ENCODE data around the gene MX1.

Gene MX1

DNA sequence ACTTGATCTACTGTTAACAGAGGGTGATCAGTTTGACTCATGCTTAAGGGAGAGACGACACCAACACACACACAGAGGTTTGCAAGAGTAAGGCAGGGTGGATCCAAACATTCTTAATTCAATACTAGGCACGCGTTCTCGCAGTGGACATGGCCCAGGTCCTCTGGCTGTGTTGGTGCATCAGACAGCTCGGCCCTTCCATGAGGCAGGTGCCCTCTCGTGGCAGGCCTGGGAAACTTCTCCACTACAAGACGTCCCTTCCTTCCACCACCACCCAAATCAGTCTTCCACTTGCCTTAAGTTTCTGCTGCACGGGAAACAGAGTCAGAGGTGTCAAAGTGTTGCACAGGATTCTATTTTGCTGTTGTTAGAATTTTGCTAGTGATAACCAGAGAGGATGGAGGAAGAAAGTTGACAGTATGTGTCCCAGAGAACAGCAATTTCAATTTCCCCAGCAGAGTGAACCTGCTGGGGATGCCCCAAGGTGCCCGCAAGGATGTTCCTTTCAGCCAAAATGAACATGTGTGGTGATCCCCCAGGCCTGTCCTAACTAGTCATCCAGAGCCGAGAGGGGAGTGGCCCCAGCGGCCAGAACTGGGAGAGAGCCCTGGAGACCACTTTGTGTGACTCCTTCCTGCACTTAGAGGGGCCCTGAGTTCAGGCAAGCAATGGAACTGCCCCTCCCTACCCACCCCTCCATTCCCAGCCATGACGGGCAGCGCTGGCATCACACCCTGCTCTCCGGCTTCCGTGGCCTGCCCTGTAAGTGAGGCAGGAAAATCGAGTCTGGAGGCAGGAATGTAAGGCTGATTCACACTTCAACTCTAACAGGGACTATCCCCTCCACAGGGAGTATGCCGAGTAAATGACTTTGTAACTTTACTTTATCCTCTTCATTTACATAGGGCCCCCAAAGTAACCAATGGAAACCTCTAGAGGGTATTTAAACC lies 34.8 kb downstream of the MX1 start:
- peak; percentile 57 for DNase-seq

- no peak for DNase-seq
These were observed 39.2 kb downstream of the MX1 start for GRCh38 chr21:41465176-41465781.

DNA sequence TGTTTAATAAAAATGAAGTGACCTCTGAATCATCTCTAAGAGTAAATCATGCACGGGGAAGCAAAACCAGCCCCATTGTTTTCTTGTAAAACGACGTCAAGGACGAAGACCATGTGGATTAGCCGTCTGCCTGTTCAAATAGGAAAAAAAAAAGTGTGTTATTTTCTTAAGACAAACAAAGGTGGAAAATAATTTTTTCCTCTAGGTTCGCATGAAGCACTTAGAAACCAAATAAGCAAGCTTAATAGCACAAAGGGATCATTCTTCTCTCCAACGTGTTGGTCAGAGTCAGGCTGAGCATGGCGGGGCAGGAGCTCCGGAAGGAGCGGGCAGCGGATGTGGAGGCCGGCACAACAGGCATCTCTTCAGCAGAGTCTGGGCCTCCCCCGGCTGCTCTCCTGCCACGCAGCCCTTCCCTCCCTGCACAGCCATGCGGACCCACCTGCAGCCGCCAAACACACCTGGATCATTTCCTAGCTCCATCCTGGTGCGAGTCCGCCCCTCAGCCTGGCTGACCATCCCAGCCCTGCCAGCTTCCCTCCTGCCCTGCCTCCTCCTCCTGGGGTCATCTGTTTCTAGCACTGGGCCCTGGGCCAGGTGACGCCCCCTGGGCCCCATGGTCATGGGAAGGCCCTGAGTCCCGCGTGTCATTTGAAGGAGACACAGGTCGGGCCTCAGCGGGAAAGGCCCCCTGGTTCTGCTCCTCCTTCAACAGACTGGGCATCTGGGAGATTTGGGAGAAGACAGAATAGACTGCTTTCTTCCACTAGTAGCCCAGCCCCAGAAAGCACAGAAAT lies 40.2 kb downstream of the MX1 start:
- no peak for DNase-seq

DNA sequence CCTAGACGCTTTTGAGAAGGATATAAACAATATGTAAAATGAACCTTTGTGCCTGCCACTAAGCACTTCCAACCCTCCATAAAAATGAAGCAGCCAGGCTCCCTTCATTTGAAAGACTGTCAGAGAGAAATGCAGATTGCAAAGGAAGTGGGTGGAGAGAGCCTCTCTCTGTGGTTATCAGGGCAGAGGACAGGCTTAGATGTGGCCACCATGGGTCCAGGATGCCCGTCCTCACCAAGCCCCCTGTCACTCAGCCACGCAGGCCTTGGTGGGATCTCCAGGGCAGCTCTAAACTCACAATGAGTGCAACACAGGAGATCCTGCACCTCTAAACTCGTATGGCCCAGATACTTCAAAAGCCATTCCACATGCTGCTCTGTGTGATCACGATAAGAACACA lies 44.0 kb downstream of the MX1 start:
- DNase-seq, result no peak

GRCh38 chr21:41472753-41473548 lies 46.9 kb downstream of the MX1 start:
- no peak for DNase-seq

DNA sequence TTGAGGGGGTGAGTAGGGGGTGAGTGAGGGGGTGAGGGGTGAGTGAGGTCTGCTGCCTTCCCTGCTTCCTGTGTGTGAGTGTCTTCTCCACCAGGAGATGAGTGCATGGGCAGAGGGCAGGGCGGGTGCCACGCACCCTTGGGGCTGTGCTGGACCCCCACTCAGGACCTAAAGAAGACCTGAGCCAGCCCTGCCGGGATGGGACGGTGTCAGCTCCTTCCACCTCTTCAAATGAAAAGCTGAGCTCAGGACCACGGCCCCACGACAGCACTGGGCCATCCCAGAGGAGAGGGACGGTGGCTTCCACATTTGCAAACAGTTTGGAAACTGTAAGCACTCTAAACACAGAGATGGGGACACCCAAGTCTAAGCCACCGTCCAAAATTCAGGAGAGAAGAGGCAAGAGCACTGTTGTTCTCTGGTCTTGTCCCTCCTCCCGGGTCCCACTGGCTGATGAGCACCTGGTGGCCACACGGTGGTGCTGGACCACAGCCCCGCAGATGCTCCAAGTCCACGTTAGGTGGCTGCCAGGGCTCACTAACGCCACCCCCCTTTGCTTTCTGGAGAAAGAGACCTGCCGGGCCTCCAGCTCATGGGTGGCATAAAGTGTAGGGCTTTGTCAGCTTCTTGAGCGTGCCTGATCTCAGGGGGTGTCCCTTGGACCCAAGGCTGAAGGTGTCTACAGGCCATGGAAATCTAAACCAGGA lies 49.8 kb downstream of the MX1 start:
- DNase-seq, result no peak

DNA sequence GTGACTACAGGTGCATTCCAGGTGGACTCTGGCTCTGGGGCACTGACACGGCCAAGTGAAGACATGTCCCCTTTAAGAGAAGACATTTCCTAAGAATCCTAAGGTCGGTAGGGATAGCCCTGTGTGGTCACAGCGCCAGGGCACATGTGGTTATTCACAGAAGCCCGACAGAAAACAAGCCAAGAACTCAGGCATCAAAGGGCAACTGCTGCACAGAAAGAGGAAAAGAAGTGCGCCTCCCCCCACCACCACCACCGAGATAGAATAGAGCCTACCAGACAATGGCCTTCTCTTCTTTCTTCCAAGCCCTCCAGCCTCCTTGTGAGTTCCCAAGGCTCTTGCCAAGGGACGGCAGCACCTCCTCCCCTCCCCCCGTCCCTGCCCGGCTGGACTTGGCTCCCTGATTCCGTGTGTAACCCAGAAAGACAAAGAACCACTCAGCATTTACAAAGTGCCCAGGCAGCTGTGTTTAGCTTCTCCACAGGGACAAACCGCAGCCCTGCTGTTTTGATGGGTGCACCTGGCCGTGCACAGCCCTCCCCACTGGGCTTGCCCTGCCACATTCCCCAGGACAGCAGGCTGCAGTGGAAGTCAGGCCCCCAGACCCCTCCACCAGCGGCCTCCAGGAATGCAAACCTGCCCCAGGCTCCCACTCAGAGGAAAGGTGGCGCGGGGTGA lies 51.7 kb downstream of the MX1 start:
- no peak for DNase-seq

DNA sequence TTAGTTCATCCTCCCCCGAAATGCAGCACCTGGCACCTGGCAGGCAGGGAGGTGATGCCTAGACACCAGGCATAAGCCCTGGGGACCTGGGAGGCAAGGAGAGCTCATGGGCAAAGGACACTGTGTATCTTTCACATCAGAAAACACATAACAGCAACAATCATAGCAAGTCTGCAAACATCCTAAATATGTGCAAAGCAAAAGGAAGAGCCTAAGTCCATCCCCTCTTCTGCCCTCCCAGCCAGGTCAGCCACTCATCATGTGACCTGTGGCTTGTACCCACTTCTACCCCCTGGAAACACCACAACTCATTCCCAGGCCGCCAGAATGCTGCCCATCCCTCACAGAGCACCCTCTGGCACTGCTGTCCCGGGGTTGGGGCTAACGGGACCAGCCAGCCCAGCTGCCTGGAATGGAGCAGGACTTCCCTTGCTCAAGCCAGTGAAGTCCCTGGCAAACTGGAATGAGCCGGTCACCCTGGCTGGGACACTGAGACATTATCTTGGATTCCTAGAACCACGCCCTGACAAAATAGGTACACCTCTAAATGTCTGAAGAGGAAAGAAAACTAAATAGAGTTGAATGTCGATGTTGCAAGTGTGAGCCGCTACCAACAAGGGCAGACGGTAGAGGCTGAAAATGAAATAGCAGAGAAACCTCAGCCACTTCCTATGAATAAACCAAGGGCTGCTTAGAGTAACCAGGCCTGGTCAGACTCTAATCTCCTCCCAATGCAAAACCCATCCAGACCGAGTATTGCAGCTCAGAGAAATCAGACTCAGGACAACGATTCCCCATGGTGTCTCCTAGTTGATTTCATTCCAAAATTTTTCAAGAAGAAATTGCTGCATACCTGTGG lies 52.5 kb downstream of the MX1 start:
- DNase-seq, result no peak

DNA sequence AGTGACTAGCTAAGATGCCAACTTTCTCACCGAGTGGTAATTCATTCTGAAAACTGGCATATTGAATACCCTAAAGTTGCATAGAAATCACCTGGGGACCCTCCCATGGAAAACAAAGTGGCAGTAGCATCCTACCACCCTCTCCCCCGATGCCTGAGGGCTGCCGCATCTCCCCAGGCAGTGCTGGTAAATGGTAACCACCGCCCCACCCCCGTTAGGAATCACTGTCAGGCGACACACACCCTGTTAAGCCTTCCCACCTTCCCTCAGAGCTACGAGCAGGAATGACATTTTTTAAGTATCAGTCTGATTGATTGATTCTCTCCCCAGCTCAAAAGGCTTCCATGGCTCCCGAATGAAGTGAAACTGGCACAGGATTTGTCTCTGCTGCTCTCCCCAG lies 53.6 kb downstream of the MX1 start:
- DNase-seq, result no peak

GRCh38 chr21:41480086-41480690 lies 54.1 kb downstream of the MX1 start:
- no peak for DNase-seq

DNA sequence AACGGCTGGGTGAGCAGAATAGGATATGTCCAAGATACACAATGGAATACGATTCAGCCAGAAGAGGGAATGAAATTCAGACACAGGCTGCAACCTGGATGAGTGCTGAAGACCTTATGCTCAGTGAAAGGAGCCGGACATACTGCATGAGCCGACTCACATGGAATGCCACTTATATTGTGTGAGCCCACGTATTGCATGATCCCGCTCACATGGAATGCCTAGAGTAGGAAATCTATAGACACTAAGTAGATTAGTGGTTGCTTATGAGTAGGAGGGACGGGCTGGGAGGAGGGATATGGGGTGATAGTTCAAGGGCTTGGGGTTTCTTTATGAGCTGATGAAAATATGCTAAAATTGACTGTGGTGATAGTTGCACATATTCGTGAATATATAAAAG lies 55.2 kb downstream of the MX1 start:
- DNase-seq, result no peak

- DNase-seq, result no peak
These were observed 56.3 kb downstream of the MX1 start for GRCh38 chr21:41482301-41482700.

DNA sequence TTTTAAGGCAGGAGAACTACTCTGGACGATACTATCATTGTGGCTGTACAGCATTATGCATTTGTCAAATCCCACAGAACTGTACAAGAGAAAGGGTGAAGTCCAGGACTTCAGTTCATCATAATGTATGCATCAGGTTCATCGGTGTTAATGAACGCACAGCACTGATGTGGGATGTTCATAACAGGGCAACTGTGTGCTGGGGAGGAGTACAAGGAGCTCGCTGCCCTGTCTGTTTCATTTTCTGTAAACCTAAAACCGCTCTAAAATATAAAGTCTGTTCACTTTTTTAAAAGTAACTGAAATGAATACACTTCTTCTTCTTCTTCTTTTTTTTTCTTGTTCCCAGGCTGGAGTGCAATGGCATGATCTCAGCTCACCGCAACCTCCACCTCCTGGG lies 56.9 kb downstream of the MX1 start:
- DNase-seq, result no peak

- DNase-seq, result no peak
These were observed 57.4 kb downstream of the MX1 start for GRCh38 chr21:41483415-41483814.

DNA sequence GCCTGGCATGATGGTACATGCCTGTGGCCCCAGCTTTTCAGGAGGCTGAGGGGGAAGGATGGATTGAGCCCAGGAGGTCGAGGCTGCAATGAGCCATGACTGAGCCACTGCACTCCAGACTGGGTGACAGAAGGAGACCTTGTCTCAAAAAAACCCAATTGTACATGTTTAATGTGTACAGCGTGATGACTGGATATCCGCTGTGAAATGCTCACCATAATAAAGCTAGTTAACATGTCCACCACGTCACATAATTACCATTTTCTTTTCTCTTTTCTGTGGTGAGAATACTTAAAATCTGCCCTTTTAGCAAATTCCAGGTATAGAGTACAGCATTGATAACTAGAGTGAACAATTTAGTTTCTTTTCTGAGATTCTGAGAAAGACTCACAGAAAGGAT lies 57.9 kb downstream of the MX1 start:
- no peak for DNase-seq

GRCh38 chr21:41487082-41487481 lies 61.0 kb downstream of the MX1 start:
- DNase-seq, result no peak

DNA sequence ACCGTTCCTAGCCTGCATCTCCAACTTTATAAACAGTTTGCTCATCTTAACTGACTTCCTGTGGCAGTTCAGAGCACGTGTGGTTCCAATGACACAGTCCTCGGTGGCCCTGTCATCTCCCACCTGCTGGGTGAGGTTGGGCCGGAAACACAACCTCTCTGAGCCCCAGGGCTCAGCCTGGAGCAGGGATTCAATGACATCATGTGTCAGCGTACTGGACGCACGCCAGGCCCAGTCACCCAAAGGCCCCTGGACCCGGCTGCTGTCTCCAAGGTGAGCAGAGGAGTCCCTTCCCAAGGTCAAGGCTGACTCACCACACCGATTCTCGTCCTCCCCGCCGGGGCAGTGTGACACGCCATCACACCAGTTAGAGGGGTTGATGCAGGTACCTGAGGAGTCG lies 62.0 kb downstream of the MX1 start:
- no peak for DNase-seq

DNA sequence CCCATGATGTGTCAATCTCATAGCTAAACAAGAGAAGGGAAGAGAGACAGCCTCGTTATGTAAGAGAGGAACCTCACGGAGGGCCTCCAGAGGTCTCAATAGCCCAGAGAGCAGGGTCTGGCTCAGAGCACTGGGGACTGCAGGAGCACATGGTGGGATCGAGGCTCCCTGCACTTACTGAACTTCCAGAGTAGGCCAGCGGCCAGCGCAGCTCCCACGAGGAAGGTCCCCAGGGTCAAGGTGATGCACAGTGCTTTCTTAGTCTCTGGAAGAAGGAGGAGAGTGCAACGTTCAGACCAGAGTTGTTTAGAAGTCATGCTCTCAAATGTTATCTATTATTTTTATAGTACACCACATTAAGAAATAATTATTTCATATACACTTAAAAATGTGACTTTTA lies 63.3 kb downstream of the MX1 start:
- no peak for DNase-seq

- no peak for DNase-seq
These were observed 64.3 kb downstream of the MX1 start for GRCh38 chr21:41490330-41490729.

DNA sequence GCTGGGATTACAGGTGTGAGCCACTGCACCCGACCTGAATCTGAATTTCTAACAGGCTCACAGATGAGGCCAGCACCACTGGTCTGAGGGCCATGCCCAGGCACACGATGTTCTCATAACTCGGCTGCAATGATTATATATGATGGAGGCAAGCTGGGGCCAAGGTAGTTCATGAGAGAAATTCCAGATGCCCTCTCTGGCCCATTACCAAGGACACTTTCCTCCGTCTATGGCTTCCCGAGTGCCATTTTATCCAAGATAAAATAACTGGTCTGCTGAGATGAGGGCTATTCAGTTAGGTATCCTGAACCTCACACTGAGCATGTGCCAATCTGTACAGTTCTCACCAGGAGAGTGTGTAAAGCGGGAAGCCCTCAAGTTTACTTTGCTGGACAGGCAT lies 65.4 kb downstream of the MX1 start:
- DNase-seq, result no peak

Measured in CD4-positive, alpha-beta T cell treated with Interleukin-17A for 1 hour (primary cell).